IMR-90 (cell line): ENCODE data around the gene FSIP2. TPM values are rescaled to one million over a fixed set of nuclear protein-coding genes. Genes with fewer than 3 reads are reported as not detected.

Experiments
- ATAC-seq: fragments of 200-7000 bp; cut with Tn5 transposase; 2 replicates; pipeline ENCODE4 v1.9.1; 2020; ENCODE audit warnings: low read depth, mild to moderate bottlenecking, moderate library complexity
- BruUV-seq: library from RNA; stranded (reverse); fragments of 400-500 nt; replicated peaks from 2 replicates; lab custom pipeline; 2021; lab: Mats Ljungman, UMichigan
- CTCF ChIA-PET: fragments of 300-600 bp; formaldehyde crosslinking; extraction: SDS; loops from one replicate; lab custom pipeline; 2021; ENCODE audit warnings: antibody characterized with exemption; lab: Yijun Ruan, JAX
- POLR2A ChIA-PET: fragments of 300-600 bp; sonication (Branson Sonifier 250); formaldehyde crosslinking; loops from one replicate; lab custom pipeline; 2022; ENCODE audit warnings: antibody characterized with exemption; ENCODE audit not compliant: unreplicated experiment; lab: Charles Lee
- DNase-seq: peaks from one replicate; pipeline ENCODE4 v3.0.0; 2013
- H2AFZ ChIP-seq: replicated peaks from 2 replicates; pipeline ENCODE3; 2013; ENCODE audit warnings: low read length, mild to moderate bottlenecking; ENCODE audit not compliant: poor library complexity
- H2AK5ac ChIP-seq: 2 replicates; pipeline ENCODE4 v1.6.1; 2013; ENCODE audit warnings: low read depth, low read length, inconsistent platforms
- H2AK9ac ChIP-seq: replicated peaks from 2 replicates; pipeline ENCODE3; 2013; ENCODE audit warnings: mild to moderate bottlenecking, low read depth, low read length, moderate library complexity; ENCODE audit not compliant: poor library complexity
- H2BK120ac ChIP-seq: 2 replicates; pipeline ENCODE4 v1.6.1; 2013; ENCODE audit warnings: low read depth, low read length, inconsistent platforms
- H2BK15ac ChIP-seq: 3 replicates; pipeline ENCODE4 v1.6.1; 2013; ENCODE audit warnings: low read depth, low read length, inconsistent platforms
- H2BK20ac ChIP-seq: 2 replicates; pipeline ENCODE4 v1.6.1; 2013; ENCODE audit warnings: low read depth, mild to moderate bottlenecking, inconsistent platforms, low read length, moderate library complexity
- H2BK5ac ChIP-seq: 2 replicates; pipeline ENCODE4 v1.6.1; 2013; ENCODE audit warnings: mild to moderate bottlenecking, low read depth, low read length, inconsistent platforms; ENCODE audit not compliant: poor library complexity, severe bottlenecking
- H3K14ac ChIP-seq: replicated peaks from 2 replicates; pipeline ENCODE4 v1.6.1; 2013; ENCODE audit warnings: low read depth, low read length, inconsistent platforms
- H3K18ac ChIP-seq: 2 replicates; pipeline ENCODE4 v1.6.1; 2013; ENCODE audit warnings: low read depth, low read length, control low read depth
- H3K23ac ChIP-seq: 2 replicates; pipeline ENCODE4 v1.6.1; 2013; ENCODE audit warnings: low read depth, low read length, inconsistent platforms
- H3K27ac ChIP-seq: 2 replicates; pipeline ENCODE4 v1.5.1; 2013; ENCODE audit warnings: mild to moderate bottlenecking, control low read depth, low read length; ENCODE audit not compliant: insufficient read depth
- H3K27me3 ChIP-seq: 2 replicates; pipeline ENCODE4 v1.6.1; 2013; ENCODE audit warnings: low read length; ENCODE audit not compliant: control insufficient read depth, insufficient read depth
- H3K36me3 ChIP-seq: 2 replicates; pipeline ENCODE4 v1.6.1; 2013; ENCODE audit warnings: low read length, mixed read lengths; ENCODE audit not compliant: control insufficient read depth, insufficient read depth
- H3K4ac ChIP-seq: 2 replicates; pipeline ENCODE4 v1.6.1; 2013; ENCODE audit warnings: low read depth, low read length, inconsistent platforms
- H3K4me1 ChIP-seq: 2 replicates; pipeline ENCODE4 v1.6.1; 2013; ENCODE audit warnings: low read length, mixed read lengths; ENCODE audit not compliant: control insufficient read depth, insufficient read depth
- H3K4me2 ChIP-seq: 2 replicates; pipeline ENCODE4 v1.6.1; 2013; ENCODE audit warnings: low read depth, mild to moderate bottlenecking, control low read depth, low read length, moderate library complexity
- H3K4me3 ChIP-seq: 2 replicates; pipeline ENCODE4 v1.5.1; 2013; ENCODE audit warnings: low read depth, mild to moderate bottlenecking, control low read depth, low read length, moderate library complexity; ENCODE audit not compliant: insufficient read depth
- H3K56ac ChIP-seq: 2 replicates; pipeline ENCODE4 v1.6.1; 2013; ENCODE audit warnings: low read length, inconsistent platforms; ENCODE audit not compliant: insufficient read depth; ENCODE audit errors: extremely low read depth
- H3K79me1 ChIP-seq, 2 experiments: 2 replicates each; pipeline ENCODE4 v1.6.1; 2013; ENCODE audit warnings: low read length in 2 of 2, inconsistent platforms in 1 of 2, low read depth in 1 of 2
- H3K9ac ChIP-seq: 2 replicates; pipeline ENCODE4 v1.6.1; 2013; ENCODE audit warnings: low read depth, low read length, control low read depth
- H3K9me1 ChIP-seq: 2 replicates; pipeline ENCODE4 v1.6.1; 2013; ENCODE audit warnings: low read length, inconsistent platforms; ENCODE audit not compliant: insufficient read depth
- H3K9me3 ChIP-seq: 2 replicates; pipeline ENCODE4 v1.6.1; 2013; ENCODE audit warnings: low read length; ENCODE audit not compliant: control insufficient read depth, insufficient read depth
- H4K20me1 ChIP-seq: 2 replicates; pipeline ENCODE4 v1.6.1; 2013; ENCODE audit warnings: low read length, inconsistent platforms; ENCODE audit not compliant: insufficient read depth
- H4K5ac ChIP-seq: 2 replicates; pipeline ENCODE4 v1.6.1; 2013; ENCODE audit warnings: mild to moderate bottlenecking, low read depth, low read length, control low read depth
- H4K8ac ChIP-seq, 2 experiments: 2 replicates each; pipeline ENCODE4 v1.6.1; 2013; ENCODE audit warnings: low read depth in 2 of 2, low read length in 2 of 2, control low read depth in 1 of 2, inconsistent platforms in 1 of 2
- H4K91ac ChIP-seq: 2 replicates; pipeline ENCODE4 v1.6.1; 2013; ENCODE audit warnings: low read depth, low read length, inconsistent platforms; ENCODE audit not compliant: insufficient read depth
- BHLHE40 ChIP-seq: fragments of 150-350 bp; IDR thresholded peaks from 2 replicates; pipeline ENCODE4 v1.6.1; 2016; ENCODE audit warnings: mild to moderate bottlenecking, low read depth, low read length
- CEBPB ChIP-seq: IDR thresholded peaks from 2 replicates; pipeline ENCODE4 v1.6.1; 2012; ENCODE audit warnings: low read depth, low read length, improper control_type of control experiment
- CHD1 ChIP-seq: IDR thresholded peaks from 2 replicates; pipeline ENCODE4 v1.6.1; 2012; ENCODE audit warnings: low read depth, low read length, improper control_type of control experiment
- FOS ChIP-seq: fragments of 150-350 bp; IDR thresholded peaks from 2 replicates; pipeline ENCODE4 v1.6.1; 2016; ENCODE audit warnings: low read depth, low read length
- MAFK ChIP-seq: IDR thresholded peaks from 2 replicates; pipeline ENCODE4 v1.6.1; 2012; ENCODE audit warnings: low read depth, low read length, improper control_type of control experiment
- MAZ ChIP-seq: IDR thresholded peaks from 2 replicates; pipeline ENCODE4 v1.6.1; 2012; ENCODE audit warnings: low read depth, mild to moderate bottlenecking, low read length, improper control_type of control experiment, moderate library complexity, borderline replicate concordance
- MXI1 ChIP-seq: IDR thresholded peaks from 2 replicates; pipeline ENCODE4 v1.6.1; 2012; ENCODE audit warnings: low read depth, mild to moderate bottlenecking, low read length, moderate library complexity, borderline replicate concordance
- NFE2L2 ChIP-seq: fragments of 150-350 bp; IDR thresholded peaks from 2 replicates; pipeline ENCODE4 v1.6.1; 2016; ENCODE audit warnings: low read depth, mild to moderate bottlenecking, low read length
- RAD21 ChIP-seq: IDR thresholded peaks from 2 replicates; pipeline ENCODE4 v1.6.1; 2012; ENCODE audit warnings: low read length, improper control_type of control experiment
- RCOR1 ChIP-seq: IDR thresholded peaks from 2 replicates; pipeline ENCODE4 v1.6.1; 2012; ENCODE audit warnings: mild to moderate bottlenecking, low read length, improper control_type of control experiment; ENCODE audit not compliant: insufficient replicate concordance
- RFX5 ChIP-seq: IDR thresholded peaks from 2 replicates; pipeline ENCODE4 v1.8.0; 2012; ENCODE audit warnings: low read depth, mild to moderate bottlenecking, low read length, moderate library complexity
- SMC3 ChIP-seq: fragments of 150-350 bp; IDR thresholded peaks from 2 replicates; pipeline ENCODE4 v1.6.1; 2016; ENCODE audit warnings: low read depth, mild to moderate bottlenecking, antibody characterized with exemption, low read length, moderate library complexity
- WGBS, 2 experiments: methylation state at CpG; one replicate each; pipeline versions ENCODE4 v1.1.5 to v1.1.7; 2013; ENCODE audit warnings: missing lambda C conversion rate in 2 of 2; ENCODE audit not compliant: insufficient read length in 1 of 2; ENCODE audit errors: extremely low coverage in 2 of 2; 5-methylcytosine and 5-hydroxymethylcytosine counted together
- dilution Hi-C: fragments of 300-500 bp; cut with HindIII; formaldehyde crosslinking; loops from one replicate; pipeline ENCODE4 v1.14.3; 2018; ENCODE audit warnings: low sequenced_read_pairs; ENCODE audit not compliant: unreplicated experiment
- in situ Hi-C: fragments of 300-500 bp; cut with MboI; formaldehyde crosslinking; loops from 3 replicates; pipeline ENCODE4 v1.14.3; 2019; ENCODE audit warnings: low sequenced_read_pairs, inconsistent platforms, mixed read lengths
- intact Hi-C: fragments of 100-400 bp; cut with micrococcal nuclease; formaldehyde crosslinking; loops from 2 replicates; pipeline ENCODE4 v1.10.0; 2022
- polyA plus RNA-seq, 3 experiments: library from polyadenylated mRNA; depleted of rRNA; stranded (reverse); fragments of >200 nt; gene quantifications; 2 replicates each; pipeline ENCODE4 v1.2.3, GENCODE V29; 2012; ENCODE audit warnings: low replicate concordance in 1 of 3
- total RNA-seq: library from RNA; depleted of rRNA; stranded (reverse); fragments of >200 nt; gene quantifications from 2 replicates; pipeline ENCODE4 v1.2.3, GENCODE V29; 2012
- TF ChIP-seq, protein P1 (sequence below): fragments of 150-350 bp; IDR thresholded peaks from 2 replicates; pipeline ENCODE4 v1.6.1; 2016; ENCODE audit warnings: low read depth, mild to moderate bottlenecking, low read length, moderate library complexity, borderline replicate concordance
- TF ChIP-seq, protein P2 (sequence below): fragments of 150-350 bp; IDR thresholded peaks from 2 replicates; pipeline ENCODE4 v1.6.1; 2017; ENCODE audit warnings: mild to moderate bottlenecking, antibody characterized with exemption, low read length, low read depth
- TF ChIP-seq, protein P3 (sequence below): conservative IDR thresholded peaks from 2 replicates; pipeline ENCODE4 v1.5.1; 2012; ENCODE audit warnings: mild to moderate bottlenecking, low read depth, low read length, improper control_type of control experiment

Gene FSIP2
- total and polyA plus RNA-seq, 2 of the 4 experiments (the other 2 are of a cell fraction) = under 0.01 to 0.02 TPM

DNA sequence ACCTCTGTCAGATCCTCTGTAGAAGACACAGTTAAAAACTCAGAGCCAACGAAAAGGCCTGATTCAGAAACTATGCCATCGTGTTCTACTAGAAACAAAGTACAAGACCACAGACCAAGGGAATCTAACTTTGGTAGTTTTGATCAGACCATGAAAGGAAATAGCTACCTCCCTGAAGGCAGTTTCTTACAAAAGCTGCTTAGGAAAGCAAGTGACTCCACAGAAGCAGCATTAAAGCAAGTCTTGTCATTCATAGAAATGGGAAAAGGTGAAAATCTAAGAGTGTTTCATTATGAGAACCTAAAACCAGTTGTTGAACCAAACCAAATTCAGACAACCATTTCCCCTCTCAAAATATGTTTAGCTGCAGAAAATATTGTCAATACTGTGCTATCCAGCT lies 58.2 kb downstream of the FSIP2 start:
- no CpG with 5 or more reads among the region's 2 CpGs for WGBS, 2 experiments

More for the DNA sequence above, 58.2 kb downstream of the FSIP2 start:
- intact Hi-C loops = no loop called here
- CTCF ChIA-PET = no interaction called here
- Histone ChIP-seq H3K56ac (no peak overlapping the region), H3K9me3 (no peaks in the 10 kb centered on the region), H4K8ac (no peak overlapping the region), H2AK9ac (no peak overlapping the region), H3K4me2 (no peak overlapping the region), H3K79me1 (no peaks in the 10 kb centered on the region), H3K4me3 (no peak overlapping the region), H3K9me1 (no peaks in the 10 kb centered on the region), H3K14ac (no peak overlapping the region), H2AFZ (no peak overlapping the region), H3K4me1 (no peaks in the 10 kb centered on the region), H3K23ac (no peak overlapping the region), H3K27ac (no peak overlapping the region), H3K4ac (no peak overlapping the region), H3K18ac (no peak overlapping the region), H3K27me3 (no peaks in the 10 kb centered on the region), H4K91ac (no peak overlapping the region), H2BK15ac (no peak overlapping the region), H2BK5ac (no peak overlapping the region), H2AK5ac (no peak overlapping the region), H4K20me1 (no peaks in the 10 kb centered on the region), H2BK120ac (no peak overlapping the region), H3K9ac (no peak overlapping the region), H2BK20ac (no peak overlapping the region), H3K36me3 (no peaks in the 10 kb centered on the region), H4K5ac (no peak overlapping the region)
- in situ Hi-C loops = no loop called here
- TF ChIP-seq CEBPB (no peak), MAFK (no peak), NFE2L2 (no peak), BHLHE40 (no peak), MAZ (no peak), RCOR1 (no peak), FOS (no peak), RAD21 (no peak), MXI1 (no peak), CHD1 (no peak), SMC3 (no peak), RFX5 (no peak)
- TF ChIP-seq, protein P1, sequence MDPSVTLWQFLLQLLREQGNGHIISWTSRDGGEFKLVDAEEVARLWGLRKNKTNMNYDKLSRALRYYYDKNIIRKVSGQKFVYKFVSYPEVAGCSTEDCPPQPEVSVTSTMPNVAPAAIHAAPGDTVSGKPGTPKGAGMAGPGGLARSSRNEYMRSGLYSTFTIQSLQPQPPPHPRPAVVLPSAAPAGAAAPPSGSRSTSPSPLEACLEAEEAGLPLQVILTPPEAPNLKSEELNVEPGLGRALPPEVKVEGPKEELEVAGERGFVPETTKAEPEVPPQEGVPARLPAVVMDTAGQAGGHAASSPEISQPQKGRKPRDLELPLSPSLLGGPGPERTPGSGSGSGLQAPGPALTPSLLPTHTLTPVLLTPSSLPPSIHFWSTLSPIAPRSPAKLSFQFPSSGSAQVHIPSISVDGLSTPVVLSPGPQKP = no peak
- TF ChIP-seq, protein P2, sequence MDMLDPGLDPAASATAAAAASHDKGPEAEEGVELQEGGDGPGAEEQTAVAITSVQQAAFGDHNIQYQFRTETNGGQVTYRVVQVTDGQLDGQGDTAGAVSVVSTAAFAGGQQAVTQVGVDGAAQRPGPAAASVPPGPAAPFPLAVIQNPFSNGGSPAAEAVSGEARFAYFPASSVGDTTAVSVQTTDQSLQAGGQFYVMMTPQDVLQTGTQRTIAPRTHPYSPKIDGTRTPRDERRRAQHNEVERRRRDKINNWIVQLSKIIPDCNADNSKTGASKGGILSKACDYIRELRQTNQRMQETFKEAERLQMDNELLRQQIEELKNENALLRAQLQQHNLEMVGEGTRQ = no peak
- TF ChIP-seq, protein P3, sequence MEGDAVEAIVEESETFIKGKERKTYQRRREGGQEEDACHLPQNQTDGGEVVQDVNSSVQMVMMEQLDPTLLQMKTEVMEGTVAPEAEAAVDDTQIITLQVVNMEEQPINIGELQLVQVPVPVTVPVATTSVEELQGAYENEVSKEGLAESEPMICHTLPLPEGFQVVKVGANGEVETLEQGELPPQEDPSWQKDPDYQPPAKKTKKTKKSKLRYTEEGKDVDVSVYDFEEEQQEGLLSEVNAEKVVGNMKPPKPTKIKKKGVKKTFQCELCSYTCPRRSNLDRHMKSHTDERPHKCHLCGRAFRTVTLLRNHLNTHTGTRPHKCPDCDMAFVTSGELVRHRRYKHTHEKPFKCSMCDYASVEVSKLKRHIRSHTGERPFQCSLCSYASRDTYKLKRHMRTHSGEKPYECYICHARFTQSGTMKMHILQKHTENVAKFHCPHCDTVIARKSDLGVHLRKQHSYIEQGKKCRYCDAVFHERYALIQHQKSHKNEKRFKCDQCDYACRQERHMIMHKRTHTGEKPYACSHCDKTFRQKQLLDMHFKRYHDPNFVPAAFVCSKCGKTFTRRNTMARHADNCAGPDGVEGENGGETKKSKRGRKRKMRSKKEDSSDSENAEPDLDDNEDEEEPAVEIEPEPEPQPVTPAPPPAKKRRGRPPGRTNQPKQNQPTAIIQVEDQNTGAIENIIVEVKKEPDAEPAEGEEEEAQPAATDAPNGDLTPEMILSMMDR = no peak
- dilution Hi-C loops = no loop called here
- POLR2A ChIA-PET = no interaction called here
- BruUV-seq = no TSS peak
- DNase-seq = no peak
- no peak for ATAC-seq
